NCI-H2029 treated with DMSO at 0.1 percent for 48 hours (cell line): ENCODE data around the gene NPR2.

Experiments used
- DNase-seq: peaks from one replicate; lab custom pipeline; 2025; lab: John Stamatoyannopoulos, UW

Gene NPR2

GRCh38 chr9:35800530-35800929 is 9.1 kb downstream of the NPR2 start:
- DNase-seq: no peak

- no peak for DNase-seq
These were observed 10.1 kb downstream of the NPR2 start for GRCh38 chr9:35801328-35802128.

- DNase-seq: no peak
These were observed 14.7 kb downstream of the NPR2 start for GRCh38 chr9:35806101-35806500.

DNA sequence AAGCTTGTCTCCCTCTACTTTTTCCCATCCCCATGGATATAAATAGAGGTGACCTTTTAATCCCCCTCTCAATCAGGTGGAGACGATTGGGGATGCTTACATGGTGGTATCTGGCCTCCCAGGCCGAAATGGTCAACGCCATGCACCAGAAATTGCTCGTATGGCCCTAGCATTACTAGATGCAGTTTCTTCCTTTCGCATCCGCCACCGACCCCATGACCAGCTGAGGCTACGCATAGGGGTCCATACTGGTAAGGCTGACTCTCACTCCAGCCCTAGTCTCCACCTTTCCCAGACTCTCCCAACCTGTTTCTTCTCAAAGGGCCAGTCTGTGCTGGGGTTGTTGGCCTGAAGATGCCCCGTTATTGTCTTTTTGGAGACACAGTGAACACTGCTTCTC is 17.0 kb downstream of the NPR2 start:
- DNase-seq: no peak

- no peak for DNase-seq
These were observed 18.7 kb downstream of the NPR2 start for GRCh38 chr9:35810122-35810521.

DNA sequence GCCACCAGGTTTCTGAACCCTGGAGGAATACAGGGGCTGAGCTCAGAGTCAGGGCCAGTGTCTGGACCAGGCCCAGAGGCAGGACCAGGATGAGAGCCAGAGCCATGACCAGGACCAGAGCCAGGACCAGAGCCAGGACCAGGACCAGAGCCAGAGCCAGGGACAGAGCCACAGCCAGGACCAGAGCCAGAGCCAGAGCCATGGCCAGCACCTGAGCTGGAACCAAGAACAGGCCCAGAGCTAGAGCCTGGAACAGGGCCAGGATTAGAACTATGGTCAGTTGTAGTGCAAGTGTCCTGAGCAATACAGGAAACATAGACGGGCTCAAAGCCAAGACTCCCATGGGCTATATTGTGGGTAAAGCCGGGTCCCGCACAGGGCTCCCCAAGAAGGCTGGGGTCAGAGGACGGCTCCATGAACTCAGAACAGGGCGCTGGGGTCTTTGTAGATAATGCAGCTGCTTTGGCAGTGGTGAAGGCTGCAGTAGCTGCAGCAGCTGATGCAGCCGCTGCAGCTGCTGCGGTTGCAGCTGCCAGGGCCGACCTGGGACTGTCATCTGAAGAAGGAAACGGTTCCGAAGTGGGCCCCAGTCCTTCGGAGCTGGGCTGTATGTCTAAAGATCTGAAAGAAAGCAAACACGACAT is 20.1 kb downstream of the NPR2 start:
- DNase-seq: no peak

- DNase-seq: peak; percentile 88
These were observed 20.7 kb downstream of the NPR2 start, which contains the start of gene SPAG8 for GRCh38 chr9:35812025-35812602. Gene SPAG8 (minus strand): TSS chr9:35812262. CDS start chr9:35812147, 115 bp downstream.

- no peak for DNase-seq
These were observed 22.2 kb downstream of the NPR2 start for GRCh38 chr9:35813434-35814105.

GRCh38 chr9:35814106-35814840 is 22.9 kb downstream of the NPR2 start:
- peak; percentile 29 for DNase-seq

DNA sequence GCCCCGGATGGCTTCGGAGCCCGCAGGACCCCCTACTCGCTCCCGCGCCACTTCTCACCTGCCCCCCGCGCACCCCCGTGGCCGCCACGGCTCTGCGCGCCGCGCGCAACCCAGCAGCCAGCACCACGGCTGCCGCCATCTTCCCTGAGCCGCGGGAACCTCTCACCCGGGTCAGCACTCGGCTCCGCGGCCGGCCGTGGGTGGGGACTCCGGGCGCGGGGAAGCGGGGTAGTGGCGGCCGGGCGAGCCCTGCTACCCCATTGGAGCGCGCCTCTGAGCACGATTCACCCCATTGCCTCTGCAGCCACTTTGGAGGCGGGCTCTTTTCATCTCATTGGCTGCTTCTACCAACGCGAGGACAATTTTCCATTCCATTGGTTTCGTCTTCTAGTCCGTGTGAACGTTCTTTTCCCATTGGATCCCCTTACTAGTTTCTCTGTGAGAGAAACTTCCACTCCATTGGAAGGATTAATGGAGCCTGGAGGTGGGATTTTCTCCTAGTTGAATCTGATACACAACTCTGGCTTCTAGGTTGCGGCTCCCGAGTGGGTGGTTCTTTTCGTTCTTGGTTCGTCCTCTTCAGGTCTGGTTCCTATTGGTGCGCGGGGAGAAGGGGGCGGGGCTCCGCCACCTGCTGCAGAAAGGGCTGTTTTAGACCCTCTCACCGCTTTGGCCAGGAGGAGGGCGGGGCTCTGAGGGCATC is 23.6 kb downstream of the NPR2 start, which contains the start of gene HINT2:
Gene HINT2 (minus strand): TSS at position 202 of the 703 bp plus-strand sequence. CDS start 63 bp downstream, at position 139.
- peak; percentile 99 for DNase-seq

DNA sequence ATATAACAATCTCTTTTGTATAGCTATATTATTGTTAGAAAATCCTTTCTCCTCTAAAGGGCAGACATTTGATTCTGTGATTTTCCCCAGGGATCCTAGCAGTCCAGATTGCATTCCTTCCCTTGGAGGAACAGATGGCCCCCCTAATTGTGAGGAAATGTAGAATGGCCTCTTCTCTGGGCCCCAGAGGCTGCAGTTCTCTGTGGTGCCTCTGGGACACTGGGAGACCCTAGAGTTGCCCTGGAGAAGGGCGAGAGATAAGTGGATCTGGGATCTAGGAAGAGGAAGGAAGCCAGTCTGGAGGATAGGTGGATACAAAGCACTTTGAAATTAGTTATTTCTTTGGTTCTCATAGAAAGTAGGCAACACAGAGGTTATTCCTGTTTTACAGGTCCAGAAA is 25.3 kb downstream of the NPR2 start:
- DNase-seq: no peak

DNA sequence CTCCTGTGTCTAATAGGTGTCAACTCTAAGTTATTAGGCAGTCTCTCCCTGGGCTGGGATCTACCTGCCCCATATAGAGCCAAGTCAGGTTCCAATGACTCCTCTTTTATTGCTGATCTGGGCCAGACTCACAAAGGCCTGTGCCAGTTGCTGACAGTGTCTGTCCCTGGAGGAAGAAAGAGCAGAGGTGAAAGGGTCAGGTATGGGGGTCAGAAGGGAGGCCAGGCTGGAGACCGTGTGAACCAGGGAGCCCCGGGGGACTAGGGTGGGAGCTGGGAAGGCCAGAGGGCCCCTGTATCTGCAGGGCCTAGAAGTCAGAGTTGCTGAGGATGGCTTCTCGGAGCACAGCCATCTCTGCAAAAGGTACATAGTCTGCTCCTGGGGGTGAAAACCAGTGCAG is 26.9 kb downstream of the NPR2 start:
- DNase-seq: no peak

GRCh38 chr9:35820076-35820475 is 28.7 kb downstream of the NPR2 start:
- DNase-seq: no peak

GRCh38 chr9:35822926-35823325 is 31.5 kb downstream of the NPR2 start:
- no peak for DNase-seq

- DNase-seq: peak; percentile 44
These were observed 34.8 kb downstream of the NPR2 start for GRCh38 chr9:35826071-35826701.

DNA sequence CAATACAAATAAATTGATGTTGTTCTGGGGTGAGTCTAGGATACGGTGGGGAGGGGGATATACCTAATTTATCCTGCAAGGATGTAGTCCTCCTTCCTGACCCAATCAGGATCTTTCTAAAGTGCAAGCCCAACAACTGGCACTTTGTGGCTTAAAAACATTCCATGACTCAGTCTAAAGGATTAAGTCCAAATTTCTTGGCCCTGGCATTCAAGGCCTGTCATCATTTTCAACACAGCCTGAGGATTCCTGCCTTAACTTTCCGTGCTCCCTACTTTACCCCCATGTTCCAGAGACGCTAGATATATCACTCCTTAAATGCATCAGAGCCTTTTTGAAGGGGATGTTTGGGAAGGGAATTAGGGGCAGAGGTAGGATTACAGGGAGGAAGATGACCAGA is 36.1 kb downstream of the NPR2 start:
- DNase-seq: no peak

GRCh38 chr9:35828716-35829083 is 37.3 kb downstream of the NPR2 start, which contains the start of gene FAM221B:
Gene FAM221B (minus strand): TSS chr9:35828732. CDS start chr9:35826161, 2,571 bp downstream.
- no peak for DNase-seq

GRCh38 chr9:35829084-35829763 is 37.8 kb downstream of the NPR2 start, which contains the start of gene TMEM8B:
Gene TMEM8B (plus strand): TSS chr9:35829228. CDS start chr9:35829448, 220 bp downstream.
- DNase-seq: peak; percentile 36

DNA sequence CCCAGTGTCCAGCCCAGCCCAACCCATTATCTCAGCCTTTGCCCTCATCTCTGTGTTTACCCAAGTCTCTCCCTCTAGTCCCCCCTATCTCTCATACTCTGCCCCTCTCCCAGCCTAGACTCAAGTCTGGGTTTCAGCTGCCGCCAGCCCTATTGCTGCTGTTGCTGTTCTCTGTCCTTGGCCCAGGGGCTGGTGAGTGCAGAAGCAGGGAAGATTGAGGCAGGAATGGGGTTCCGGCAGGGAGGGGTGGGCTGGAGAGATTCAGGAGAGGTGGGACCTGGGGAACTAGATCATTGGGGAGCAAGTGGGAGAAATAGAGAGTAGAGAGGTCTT is 38.3 kb downstream of the NPR2 start:
- DNase-seq: no peak

DNA sequence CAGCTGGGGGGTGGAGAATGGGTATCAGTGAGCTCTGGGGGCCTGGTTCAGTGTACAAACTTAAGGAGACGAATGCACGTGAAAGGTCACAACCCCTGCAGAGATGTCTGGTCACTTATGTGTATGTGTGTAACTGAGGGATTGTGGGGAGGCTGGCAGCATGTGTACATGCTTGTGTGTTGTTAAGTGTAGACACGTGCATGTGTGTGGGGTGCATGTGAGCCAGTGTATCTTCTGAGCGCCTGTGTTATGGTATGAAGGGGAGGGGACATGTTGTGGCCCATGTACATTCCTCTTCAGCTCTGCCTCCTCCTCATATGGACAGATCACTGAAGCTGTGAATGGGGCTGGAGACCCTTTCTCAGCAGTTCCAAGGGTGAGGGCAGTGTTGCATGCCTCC is 39.6 kb downstream of the NPR2 start:
- DNase-seq: no peak
